ENCODE measurements around the gene AIMP2.
"Not testable (repeated sequence)": the region's sequence is repeated elsewhere in the genome, so short reads cannot be mapped to it uniquely, and the experiment has no call there.

AIMP2 gene

DNA sequence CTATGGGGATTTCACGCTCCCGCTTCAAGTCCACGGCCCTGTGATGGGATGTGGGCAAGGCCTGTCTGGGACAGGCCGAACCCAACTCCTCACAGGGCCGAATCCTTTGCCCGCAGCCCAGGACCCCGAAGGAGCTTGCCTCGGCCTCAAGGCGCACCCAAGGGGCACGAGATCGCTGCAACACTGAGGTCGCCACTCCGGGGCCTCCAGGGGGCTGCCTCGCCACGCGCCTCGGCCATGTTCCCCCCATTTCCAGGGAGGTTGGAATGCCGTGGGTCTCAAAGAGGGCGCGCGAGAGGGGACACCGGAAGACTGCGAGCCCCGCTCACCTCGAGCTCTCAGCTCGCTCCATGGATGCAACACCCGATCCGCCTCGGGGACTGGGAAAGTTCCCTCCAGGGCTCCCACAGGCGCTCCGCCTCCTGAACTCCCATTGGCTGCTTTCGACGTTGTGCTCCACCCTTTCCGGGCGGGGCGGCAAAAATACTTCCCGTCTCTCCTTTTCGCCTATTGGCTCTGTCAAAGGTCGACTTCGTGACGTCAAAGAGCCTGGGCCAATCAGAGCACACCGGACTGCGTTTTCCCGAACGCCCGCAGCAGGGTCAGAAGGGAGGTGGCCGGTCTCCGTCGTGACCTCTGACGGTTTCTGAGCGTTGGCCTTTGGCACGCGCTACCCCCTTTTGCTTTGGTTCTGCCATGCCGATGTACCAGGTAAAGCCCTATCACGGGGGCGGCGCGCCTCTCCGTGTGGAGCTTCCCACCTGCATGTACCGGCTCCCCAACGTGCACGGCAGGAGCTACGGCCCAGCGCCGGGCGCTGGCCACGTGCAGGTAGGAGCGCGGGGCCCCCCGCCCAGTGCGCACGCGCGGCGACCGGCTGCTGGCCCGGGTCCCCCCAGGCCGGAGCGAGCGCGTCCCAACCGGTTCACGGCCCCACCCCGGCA, at the start of gene AIMP2, which contains the start of gene PMS2:
AIMP2 (plus strand) TSS at position 605 of the 944 bp plus-strand sequence; CDS start at position 697, 92 bp downstream.
PMS2 (minus strand) TSS at position 382 of the 944 bp plus-strand sequence; CDS start at position 352, 30 bp downstream.
- peak; percentile 95 for DNase-seq

DNA sequence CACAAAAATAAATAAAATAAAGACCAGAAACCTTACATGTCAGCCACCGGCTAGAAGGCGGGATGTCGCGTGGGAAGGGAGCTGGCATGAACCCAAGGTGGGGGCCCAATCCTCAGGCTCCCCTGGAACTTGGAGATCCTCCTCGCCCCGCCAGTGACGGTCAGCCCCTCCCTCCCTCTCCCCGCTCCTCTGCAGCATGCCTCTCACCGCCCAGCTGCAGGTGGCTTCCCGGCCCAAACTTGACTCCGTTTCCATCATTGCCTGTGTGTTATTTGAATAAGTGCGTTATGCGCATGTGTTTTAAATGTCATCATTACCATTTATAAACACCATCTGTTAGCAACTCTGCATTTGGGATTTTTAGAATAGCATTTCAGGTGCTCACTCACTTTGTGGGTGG, 45.9 kb upstream of the AIMP2 start:
- DNase-seq, result not testable (repeated sequence)

DNA sequence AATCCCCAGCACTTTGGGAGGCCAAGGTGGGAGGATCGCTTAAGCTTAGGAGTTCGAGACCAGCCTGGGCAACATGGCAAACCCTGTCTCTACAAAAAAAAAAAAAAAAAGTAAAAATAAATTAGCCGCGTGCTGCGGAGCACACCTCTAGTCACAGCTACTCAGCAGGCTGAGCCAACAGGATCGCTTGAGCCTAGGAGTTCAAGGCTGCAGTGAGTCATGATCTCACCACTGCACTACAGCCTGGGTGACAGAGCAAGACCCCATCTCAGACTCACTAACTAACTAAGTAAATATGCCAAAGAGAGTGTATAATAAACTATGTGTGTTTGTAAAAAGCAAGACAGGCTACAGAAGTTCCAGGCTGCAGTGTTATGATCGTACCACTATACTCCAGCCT, 45.3 kb upstream of the AIMP2 start:
- not testable (repeated sequence) for DNase-seq

DNA sequence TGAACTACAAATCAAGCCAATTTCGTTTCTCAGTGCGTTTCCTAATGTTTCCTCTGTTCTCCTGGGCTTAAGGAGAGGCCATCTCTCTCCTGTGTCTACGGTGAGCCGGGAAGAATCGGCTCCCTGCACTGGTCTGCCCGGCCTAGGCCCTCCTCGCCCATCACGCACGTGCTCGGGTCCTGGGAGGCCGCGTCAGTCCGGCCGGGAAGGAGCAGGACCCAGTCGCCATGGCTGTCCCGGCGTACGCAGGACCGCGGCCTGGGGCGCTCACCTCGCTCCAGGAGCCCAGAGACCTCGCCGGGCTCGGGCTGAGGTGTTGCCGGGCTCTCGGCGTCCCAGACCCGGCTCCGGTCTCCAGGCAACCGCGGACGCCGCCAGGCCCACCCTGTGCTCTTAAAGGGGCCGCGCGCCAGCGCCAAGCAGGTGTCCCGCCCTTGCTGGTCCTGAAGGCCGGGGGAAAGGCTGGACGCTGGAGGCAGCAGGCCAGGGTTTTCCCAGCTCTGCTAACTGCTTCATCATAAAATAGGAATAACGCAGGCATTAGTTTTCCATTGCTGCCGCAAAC, 38.6 kb upstream of the AIMP2 start, which contains the start of gene RSPH10B:
RSPH10B (minus strand) TSS at position 343 of the 565 bp plus-strand sequence. CDS start 3,573 bp downstream, outside the sequence.
- DNase-seq, result not testable (repeated sequence)

DNA sequence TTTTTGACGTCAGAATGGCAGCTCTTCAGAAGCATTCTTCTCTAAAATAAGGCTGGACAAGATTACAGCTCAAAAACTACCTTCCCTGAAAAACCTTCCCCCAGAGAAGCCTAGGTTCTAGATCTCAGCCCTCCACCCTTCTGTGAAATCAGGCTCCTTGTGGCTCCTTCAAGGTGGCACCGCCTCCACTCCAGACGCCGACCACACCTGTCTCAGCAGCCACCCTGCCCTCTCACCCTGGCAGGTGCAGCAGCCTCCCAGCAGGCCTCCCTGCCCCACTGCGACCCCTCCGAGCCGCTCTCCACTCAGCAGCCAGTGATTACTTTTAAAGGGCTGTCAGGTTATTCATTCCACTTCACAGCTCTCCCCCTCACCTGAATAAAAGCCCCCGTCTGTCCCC, 35.5 kb upstream of the AIMP2 start:
- not testable (repeated sequence) for DNase-seq

DNA sequence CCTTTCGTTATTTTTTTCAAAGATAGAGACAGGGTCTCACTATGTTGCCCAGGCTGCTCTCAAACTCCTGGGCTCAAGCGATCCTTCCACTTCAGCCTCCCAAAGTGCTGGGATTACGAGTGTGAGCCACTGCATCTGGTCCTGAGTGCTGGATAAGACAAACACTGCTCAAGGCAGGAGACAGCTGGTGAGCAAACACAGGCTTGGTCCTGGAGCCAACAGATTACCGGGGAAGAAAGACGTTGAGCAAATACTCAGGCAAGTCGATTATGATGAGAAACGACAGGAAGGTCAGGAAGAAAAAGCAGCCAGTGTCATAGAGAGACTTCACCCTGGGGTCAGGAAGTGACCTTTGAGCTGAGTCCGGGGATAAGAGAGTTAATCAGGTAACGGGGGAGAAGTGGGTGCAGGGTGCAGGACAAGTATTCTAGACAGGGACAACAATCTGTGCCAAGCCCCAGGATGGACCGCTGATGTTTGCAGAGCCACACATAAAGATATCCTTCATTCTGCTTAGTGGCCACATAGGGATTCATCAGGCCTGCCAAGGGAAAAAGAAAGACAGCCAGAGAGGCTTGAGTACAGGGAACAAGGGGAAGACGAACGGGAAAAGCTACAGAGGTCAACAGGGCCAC, 29.3 kb upstream of the AIMP2 start:
- DNase-seq, result not testable (repeated sequence)

DNA sequence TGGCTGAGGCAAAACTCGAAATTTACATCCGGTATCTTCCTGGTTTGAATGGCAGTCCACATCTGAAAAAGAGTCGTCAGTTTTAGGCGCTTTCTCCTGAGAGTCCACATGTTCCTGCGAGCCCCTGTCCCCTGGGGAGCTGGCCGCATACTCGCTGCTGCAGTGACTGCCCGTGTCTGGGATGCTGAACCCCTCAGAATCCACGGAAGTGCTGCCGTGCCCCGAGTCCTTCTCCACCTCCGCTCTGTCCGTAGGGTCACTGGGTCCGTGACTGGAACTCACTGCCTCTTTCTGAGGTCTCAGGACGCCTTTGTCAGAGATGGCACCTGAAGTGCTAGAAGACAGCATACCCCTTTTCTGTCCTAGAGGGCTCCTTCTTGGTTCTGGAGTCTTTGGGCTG, 22.0 kb upstream of the AIMP2 start:
- DNase-seq, result not testable (repeated sequence)

DNA sequence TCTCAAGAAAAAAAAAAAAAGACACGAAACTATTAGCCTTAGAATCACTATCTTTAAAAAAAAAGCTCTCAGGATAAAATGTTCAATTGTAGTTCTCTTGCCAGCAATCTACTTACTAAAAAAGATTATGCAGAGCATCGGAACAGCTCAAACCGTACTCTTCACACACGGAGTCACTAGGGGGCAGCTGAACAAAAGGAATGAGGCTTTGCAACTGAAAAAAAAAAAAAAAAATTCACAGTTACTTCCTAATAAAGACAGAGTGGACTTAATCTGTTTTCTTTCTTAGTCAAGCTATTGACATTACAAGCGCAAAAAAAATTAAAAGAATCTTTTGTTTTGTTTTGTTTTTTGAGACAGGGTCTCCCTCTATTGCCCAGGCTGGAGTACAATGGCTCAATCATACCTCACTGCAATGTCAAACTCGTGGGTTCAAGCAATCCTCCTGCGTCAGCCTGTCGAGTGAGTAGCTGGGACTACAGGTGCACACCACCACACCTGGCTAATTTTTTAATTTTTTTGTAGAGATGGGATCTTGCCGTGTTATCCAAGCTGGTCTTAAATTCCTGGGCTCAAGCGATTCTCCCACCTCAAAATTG, 11.8 kb upstream of the AIMP2 start:
- DNase-seq, result peak; percentile 42

DNA sequence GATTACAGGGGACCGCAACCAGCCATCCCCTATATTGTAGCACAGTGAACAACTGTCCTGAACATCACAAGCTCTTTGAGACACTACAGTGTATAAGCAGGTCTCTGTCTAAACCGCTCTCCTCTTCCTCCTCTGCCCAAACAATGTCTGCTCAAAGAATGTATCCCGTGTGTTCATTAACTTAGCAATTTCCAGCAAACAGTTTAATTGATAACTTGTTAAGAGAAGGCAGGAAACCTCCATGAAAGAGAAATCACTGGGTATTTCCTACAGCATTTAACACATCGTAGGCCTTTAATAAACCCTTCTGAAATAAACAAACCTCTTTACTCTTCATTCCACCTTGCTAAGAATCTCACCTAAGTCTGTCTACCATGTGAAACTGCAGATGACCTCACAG, 1.7 kb upstream of the AIMP2 start:
- DNase-seq, result no peak

DNA sequence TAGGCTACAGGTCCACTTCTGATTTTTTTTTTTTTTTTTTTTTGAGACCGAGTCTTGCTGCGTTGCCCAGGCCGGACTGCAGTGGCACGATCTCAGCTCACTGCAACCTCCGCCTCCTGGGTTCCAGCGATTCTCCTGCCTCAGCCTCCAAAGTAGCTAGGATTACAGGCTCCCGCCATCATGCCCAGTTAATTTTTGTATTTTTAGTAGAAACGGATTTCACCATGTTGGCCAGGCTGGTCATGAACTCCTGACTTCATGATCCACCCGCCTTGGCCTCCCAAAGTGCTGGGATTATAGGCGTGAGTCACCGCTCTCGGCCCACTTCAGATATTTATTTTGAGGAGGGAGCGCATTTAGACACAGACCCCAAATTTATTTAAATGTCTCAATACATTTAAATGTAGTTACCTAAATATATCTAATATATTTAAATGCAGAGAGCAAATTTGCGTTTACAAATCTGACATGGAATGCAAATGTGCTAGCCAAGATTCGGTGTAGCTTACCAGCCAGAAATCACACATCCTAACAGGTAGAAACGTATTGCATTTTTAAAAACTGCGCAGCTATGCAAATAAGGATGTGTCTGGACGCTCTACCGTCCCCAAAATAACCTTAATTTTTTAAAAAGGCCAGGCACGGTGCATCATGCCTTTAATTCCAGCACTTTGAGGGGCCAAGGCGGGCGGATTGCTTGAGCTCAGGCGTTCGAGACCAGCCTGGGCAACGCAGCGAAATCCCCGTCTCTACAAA, 1.1 kb upstream of the AIMP2 start:
- DNase-seq, result not testable (repeated sequence)

DNA sequence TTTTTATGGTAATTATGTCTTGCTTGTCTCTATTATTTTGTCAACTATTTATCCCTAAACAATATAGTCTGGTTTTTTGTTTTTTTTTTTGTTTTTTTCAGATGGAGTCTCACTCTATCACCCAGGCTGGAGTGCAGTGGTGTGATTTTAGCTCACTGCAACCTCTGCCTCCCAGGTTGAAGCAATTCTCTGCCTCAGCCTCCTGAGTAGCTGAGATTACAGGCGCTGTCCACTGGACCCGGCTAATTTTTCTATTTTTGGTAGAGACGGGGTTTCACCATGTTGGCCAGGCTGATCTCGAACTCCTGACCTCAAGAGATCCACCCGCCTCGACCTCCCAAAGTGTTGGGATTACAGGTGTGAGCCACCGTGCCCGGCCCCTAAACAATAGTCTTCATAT, 1.3 kb downstream of the AIMP2 start:
- not testable (repeated sequence) for DNase-seq

DNA sequence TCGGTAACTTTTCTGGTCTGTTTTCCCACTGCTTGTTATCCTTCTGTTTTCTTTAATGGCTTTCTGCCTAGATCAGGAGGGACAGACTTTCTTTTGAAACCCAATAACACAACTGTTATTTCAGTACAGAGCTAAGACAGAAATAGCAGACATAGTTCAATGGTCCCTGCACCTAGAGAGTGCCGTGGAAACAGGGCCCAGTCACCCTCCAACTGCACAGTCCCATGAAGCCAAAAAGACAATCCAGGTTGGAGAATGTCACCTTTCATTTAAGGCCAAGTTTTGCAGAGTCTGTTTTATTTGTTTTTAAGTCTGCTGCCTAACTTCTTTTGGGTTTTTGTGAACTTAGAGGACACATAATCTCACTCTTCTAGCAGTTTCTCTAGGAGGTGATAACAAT, 2.5 kb downstream of the AIMP2 start:
- DNase-seq, result no peak

DNA sequence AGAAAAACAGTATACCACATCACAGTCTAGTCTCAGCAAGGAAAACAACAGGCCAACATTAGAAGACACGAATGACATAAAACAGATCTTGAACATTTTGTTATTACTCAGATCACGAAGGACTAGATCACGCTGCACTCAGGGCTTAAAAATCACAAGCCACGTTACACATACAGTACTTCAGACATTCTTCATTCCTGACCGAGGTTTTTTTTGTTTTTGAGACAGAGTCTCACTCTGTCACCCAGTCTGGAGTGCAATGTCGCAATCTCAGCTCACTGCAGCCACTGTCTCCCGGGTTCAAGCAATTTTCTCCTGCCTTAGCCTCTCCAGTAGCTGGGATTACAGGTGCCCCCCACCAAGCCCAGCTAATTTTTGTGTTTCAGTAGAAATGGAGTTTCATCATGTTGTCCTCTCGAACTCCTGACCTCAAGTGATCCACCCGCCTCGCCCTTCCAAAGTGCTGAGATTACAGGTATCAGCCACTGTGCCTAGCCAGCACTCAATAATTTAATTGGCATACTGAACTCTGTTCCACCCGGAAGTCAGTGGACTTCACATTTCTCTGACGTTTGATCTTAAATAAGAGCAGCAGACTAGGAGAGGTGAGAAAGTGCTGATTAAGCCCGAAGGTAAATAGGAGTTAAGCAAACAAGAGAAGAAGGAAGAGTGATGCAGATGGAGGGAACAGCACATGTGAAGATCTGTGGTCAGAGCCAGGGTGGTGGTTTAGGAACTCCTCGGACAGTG, 3.5 kb downstream of the AIMP2 start:
- DNase-seq, result no peak

DNA sequence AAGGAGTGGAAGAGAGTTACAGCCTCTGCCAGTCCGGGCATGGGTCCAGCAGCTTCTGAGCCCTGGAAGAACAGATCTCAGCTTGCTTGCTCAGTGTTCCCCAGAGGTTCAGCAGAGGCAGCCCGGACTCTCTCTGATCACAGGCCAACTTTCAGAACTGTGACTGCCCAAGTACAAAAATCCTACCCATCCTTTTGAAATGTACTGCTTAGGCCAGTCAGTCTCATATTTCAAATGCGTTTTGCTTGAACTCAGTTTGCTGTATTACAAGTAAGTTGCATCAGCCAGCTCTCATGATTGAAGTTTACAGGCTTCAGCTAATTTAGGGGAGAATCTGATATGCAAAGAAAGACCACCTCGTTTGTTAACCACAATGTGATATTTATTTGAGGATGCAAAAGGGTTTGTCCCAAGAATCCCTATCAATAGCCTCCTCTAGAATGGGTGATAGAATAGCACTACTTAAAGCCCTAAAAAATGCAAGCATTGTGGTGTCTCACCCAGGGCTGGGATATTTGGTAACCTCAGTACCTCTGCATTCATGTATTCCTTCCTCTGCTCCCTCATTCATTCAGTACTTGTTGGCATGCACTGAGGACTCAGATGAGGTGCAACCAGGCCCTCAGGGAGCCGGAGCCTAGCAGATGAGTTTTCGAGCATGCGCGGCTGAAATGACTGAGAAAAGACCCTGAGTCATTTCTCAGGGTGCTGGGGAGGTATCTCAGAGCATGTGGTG, 7.0 kb downstream of the AIMP2 start:
- no peak for DNase-seq

DNA sequence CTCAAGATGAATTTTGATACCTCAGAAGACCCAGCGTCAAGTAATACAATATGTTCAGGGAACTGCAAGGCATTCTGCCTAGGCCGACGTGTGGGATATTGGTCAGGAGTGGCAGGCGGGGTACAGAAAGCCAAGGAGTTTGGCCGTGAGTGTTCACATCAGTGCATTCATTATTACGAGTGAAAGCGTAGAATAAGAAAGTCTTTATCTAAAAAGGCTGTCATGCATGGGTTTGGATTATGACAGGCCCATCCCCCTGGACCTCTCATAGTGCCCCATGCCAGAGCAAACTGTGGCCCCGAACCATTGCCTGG, 7.5 kb downstream of the AIMP2 start:
- DNase-seq, result no peak

DNA sequence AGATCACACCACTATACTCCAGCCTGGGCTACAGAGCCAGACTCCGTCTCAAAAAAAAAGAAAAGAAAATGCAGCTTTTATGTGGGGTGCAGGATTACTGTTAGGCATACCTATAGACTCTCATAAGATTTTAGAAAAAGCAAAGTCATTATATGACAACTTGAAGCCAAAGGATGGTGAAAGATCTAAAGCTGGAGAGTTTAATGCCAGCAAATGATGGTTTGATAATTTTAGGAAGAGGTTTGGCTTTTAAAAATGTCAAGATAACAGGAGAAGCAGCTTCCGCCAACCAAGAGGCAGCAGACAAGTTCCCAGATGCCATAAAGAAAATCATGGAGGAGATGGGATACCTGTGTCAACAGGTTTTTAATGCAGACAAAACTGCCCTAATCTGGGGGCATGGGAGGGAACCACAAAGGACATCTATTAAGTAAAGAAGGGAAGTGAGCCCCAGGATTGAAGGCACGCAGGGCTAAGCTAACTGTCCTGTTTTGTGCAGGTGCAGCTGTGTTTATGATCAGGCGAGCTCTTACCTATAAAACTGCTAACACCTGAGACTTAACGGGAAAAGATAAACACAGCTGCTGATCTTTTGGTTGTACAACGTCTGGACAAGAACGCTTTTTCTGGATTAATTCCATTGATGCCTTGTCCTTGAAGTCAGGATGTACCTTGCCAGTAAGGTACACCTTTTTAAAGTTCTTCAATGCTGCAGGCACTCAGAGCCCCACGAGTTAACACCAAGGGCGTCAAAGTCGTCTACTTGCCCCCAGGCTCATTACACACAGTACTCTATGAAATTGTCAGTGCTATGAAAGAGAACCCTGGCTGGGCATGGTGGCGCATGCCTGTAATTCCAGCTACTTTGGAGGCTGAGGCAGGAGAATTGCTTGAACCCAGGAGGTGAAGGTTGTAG, 11.6 kb downstream of the AIMP2 start:
- no peak for DNase-seq

DNA sequence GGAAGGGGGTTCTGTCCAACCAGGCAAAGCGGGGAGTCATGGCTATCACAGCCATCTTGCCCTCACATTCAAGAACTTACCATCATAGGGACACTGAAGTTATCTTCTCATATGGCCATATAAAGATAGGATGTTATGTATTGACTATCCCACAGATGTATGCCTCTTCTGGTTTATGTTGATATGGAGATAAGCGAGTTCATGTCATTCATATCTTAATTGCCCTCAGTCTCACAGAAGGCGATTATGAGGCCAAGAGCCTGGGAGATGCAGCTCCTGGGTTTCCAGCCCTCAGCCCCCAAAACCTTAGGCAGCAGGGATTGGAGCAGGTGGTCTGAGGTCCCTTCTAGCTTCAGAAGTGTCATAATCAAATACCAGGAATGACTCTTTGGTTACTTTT, 13.6 kb downstream of the AIMP2 start:
- no peak for DNase-seq

DNA sequence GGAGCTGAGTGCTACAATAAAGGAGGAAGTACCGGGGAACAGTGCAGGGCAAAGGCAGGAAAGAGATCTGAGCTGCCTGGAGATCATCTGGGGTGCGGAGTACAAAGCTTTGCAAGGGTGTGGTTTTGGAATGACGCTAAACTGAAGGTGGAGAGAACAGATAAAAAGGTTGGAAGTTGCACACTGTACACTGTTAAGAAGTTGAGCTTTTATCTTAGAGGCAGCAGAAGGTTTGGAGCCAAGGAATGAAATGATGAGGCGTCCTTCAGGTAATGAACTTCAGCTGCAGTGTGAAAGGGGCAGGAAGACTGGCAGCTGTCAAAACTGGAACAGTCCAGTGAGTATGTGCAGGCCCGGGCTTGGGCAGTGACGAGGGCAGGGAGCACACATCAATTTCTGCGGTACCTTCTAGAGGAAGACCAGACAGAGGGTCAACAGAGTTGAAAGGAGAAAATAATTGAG, 14.9 kb downstream of the AIMP2 start:
- no peak for DNase-seq

DNA sequence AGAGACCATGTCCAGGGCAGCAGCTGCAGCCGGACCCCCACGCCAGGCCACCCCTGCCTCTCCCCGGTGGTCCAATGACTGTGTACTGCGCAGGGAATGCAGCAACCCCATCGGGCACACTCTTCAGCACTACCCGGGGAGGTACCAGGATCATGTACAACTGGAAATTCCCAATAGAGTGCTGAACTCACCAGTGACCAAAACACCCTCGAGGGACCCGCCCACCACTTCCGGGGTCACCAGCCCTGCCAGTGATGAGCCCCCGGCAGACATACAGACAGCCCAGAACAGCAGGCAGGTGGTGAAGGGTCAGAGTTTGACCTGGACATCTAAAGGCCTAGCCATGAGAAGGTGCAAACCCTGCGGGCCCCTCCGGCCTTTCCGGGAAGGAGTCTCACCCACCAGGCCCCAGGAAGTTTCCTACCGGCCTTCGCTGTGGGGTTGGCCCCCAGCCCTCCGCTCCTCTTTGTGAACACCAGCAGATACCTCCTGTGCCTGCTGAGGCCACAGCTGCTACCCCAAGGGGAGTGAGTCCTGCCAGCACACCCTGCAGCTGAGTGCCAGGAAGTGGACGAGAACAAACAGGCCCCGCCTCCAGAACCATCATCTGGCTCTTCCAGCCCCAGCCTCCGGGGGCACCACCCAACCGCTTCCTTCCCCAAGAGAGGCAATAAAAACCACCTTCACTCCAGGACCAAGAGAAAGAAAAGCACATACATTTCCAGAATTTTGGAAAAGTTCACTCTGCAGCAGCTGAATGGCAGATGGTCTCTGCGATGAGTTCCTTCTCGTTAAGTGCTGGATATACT, 17.1 kb downstream of the AIMP2 start:
- peak; percentile 66 for DNase-seq

Data from activated CD4-positive, alpha-beta T cell treated with anti-CD3 and anti-CD28 coated beads, Interleukin-2, amount 50 U/mL, for 1 hour (primary cell).